Thyroid gland (tissue), 4 donors: ENCODE measurements around the gene IMPA2.

Experiments used
- POLR2A ChIP-seq, 2 donors: fragments of 450-650 bp; IDR thresholded peaks; one replicate each; pipeline ENCODE4 v1.6.1; 2017; ENCODE audit warnings: antibody characterized with exemption in 2 of 2, mild to moderate bottlenecking in 2 of 2, moderate library complexity in 1 of 2
- TF ChIP-seq, protein P1 (sequence below), 6 experiments: fragments of 200-600 bp in 3 of 6; fragments of 450-650 bp in 3 of 6; sonication (generic) in 3 of 6; IDR thresholded peaks; one replicate each; pipeline ENCODE4 v1.5.1; 2016 to 2019; ENCODE audit warnings: antibody characterized with exemption in 6 of 6, mild to moderate bottlenecking in 2 of 6, inconsistent platforms in 1 of 6, moderate library complexity in 1 of 6

DNA sequence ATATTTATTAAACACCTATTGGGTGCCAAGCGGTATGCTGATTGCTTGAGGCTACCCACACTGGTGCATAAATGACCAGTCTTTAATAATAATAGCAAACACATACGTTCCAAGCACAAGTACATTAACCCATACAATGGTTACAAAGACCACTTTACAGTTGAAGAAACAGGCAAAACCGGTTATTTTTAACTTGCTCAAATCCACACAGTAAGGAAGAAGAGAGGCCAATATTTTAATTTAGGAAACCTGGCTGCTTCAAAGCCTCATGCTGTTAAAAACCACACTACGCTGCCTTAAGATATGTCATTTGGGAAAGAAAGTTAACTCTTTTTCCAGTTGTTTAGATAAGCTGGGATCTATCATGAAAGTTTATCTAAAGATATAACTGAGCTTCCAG, 2.4 kb upstream of the IMPA2 start:
- no peak for TF ChIP-seq POLR2A (IDR thresholded peaks at IDR 0.05)
- TF ChIP-seq, protein P1, sequence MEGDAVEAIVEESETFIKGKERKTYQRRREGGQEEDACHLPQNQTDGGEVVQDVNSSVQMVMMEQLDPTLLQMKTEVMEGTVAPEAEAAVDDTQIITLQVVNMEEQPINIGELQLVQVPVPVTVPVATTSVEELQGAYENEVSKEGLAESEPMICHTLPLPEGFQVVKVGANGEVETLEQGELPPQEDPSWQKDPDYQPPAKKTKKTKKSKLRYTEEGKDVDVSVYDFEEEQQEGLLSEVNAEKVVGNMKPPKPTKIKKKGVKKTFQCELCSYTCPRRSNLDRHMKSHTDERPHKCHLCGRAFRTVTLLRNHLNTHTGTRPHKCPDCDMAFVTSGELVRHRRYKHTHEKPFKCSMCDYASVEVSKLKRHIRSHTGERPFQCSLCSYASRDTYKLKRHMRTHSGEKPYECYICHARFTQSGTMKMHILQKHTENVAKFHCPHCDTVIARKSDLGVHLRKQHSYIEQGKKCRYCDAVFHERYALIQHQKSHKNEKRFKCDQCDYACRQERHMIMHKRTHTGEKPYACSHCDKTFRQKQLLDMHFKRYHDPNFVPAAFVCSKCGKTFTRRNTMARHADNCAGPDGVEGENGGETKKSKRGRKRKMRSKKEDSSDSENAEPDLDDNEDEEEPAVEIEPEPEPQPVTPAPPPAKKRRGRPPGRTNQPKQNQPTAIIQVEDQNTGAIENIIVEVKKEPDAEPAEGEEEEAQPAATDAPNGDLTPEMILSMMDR (IDR thresholded peaks at IDR 0.05), result no peak
